B cell (primary cell): ENCODE results near the gene USP33. TPM values are rescaled to one million over a fixed set of nuclear protein-coding genes. Genes with fewer than 3 reads are reported as not detected.
"Not testable (repeated sequence)": the region's sequence is repeated elsewhere in the genome, so short reads cannot be mapped to it uniquely, and the experiment has no call there.

Experiments used
- ATAC-seq: fragments of 200-7000 bp; cut with Tn5 transposase; one replicate; pipeline ENCODE4 v1.10.0; 2021; ENCODE audit warnings: low read depth, mild to moderate bottlenecking, moderate number of reproducible peaks, moderate library complexity
- CTCF ChIA-PET: fragments of 350-600 bp; sonication (Branson Sonifier 250); formaldehyde crosslinking; loops from one replicate; lab custom pipeline; 2021; ENCODE audit warnings: antibody characterized with exemption, inconsistent platforms; lab: Charles Lee
- POLR2A ChIA-PET: fragments of 350-600 bp; sonication (Branson Sonifier 250); formaldehyde crosslinking; loops from one replicate; lab custom pipeline; 2021; ENCODE audit warnings: antibody characterized with exemption; lab: Charles Lee
- DNase-seq: peaks from one replicate; pipeline ENCODE4 v3.0.0; 2013
- H2AFZ ChIP-seq: 2 replicates; pipeline ENCODE4 v1.6.1; 2012; ENCODE audit warnings: mild to moderate bottlenecking, low read depth, low read length; ENCODE audit not compliant: insufficient read depth, poor library complexity, severe bottlenecking
- H3K27ac ChIP-seq, 2 donors: 1 replicate in 1 of 2; 2 replicates in 1 of 2; pipeline ENCODE4 v1.5.1; 2012 to 2013; ENCODE audit warnings: low read length in 2 of 2, mild to moderate bottlenecking in 2 of 2, moderate library complexity in 1 of 2
- H3K27me3 ChIP-seq, 4 experiments: fragments of 200-600 bp in 1 of 4; sonication (generic) in 1 of 4; replicated peaks in 1 of 4; 1 replicate in 2 of 4; 2 replicates in 2 of 4; pipeline versions ENCODE4 v1.6.1 to v1.7.0; 2013 to 2016; ENCODE audit warnings: low read length in 3 of 4, mild to moderate bottlenecking in 2 of 4, mixed read lengths in 1 of 4, moderate library complexity in 1 of 4; ENCODE audit not compliant: insufficient read depth in 4 of 4, control insufficient read depth in 3 of 4; ENCODE audit errors: control extremely low read depth in 1 of 4
- H3K36me3 ChIP-seq, 2 experiments: replicated peaks in 1 of 2; 1 replicate in 1 of 2; 2 replicates in 1 of 2; pipeline versions ENCODE4 v1.6.1 to v1.7.1; 2013; ENCODE audit warnings: low read length in 1 of 2; ENCODE audit not compliant: insufficient read depth in 2 of 2, control insufficient read depth in 1 of 2; ENCODE audit errors: control extremely low read depth in 1 of 2, extremely low read depth in 1 of 2
- H3K4me1 ChIP-seq, 2 donors: fragments of 200-600 bp in 1 of 2; sonication (generic) in 1 of 2; 1 replicate in 1 of 2; 2 replicates in 1 of 2; pipeline versions ENCODE4 v1.5.1 to v1.6.1; 2013 to 2017; ENCODE audit warnings: low read length in 2 of 2; ENCODE audit not compliant: control insufficient read depth in 2 of 2, insufficient read depth in 2 of 2
- H3K4me2 ChIP-seq: replicated peaks from 2 replicates; pipeline ENCODE3; 2012; ENCODE audit warnings: mild to moderate bottlenecking, low read depth, low read length; ENCODE audit not compliant: poor library complexity, severe bottlenecking
- H3K4me3 ChIP-seq, 5 experiments: fragments of 200-600 bp in 1 of 5; sonication (generic) in 1 of 5; 1 replicate in 3 of 5; 2 replicates in 2 of 5; pipeline versions ENCODE4 v1.5.1 to v1.7.0; 2011 to 2016; ENCODE audit warnings: low read length in 4 of 5, mild to moderate bottlenecking in 4 of 5, low read depth in 2 of 5, control low read depth in 1 of 5, moderate library complexity in 1 of 5; ENCODE audit not compliant: insufficient read depth in 1 of 5; ENCODE audit errors: control extremely low read depth in 1 of 5, extremely low read depth in 1 of 5
- H3K79me2 ChIP-seq: fragments of 200-600 bp; sonication (generic); one replicate; pipeline ENCODE4 v1.6.0; 2016; ENCODE audit warnings: low read length; ENCODE audit not compliant: control insufficient read depth, insufficient read depth
- H3K9ac ChIP-seq: fragments of 200-600 bp; sonication (generic); 2 replicates; pipeline ENCODE4 v1.6.1; 2017; ENCODE audit warnings: mild to moderate bottlenecking, low read length, moderate library complexity
- H3K9me3 ChIP-seq, 3 donors: one replicate each; pipeline versions ENCODE4 v1.6.1 to v1.7.1; 2013; ENCODE audit warnings: low read length in 2 of 3; ENCODE audit not compliant: control insufficient read depth in 2 of 3, insufficient read depth in 1 of 3; ENCODE audit errors: control extremely low read depth in 1 of 3
- H4K20me1 ChIP-seq: 2 replicates; pipeline ENCODE4 v1.6.0; 2012; ENCODE audit warnings: mild to moderate bottlenecking, low read length; ENCODE audit not compliant: insufficient read depth, control insufficient read depth, poor library complexity, severe bottlenecking
- H3K27ac Mint-ChIP-seq: one replicate; pipeline ENCODE4 v1.8.0; 2021; ENCODE audit warnings: mixed read lengths
- H3K27me3 Mint-ChIP-seq: one replicate; pipeline ENCODE4 v1.8.0; 2021; ENCODE audit warnings: mixed read lengths
- H3K4me1 Mint-ChIP-seq: one replicate; pipeline ENCODE4 v1.8.0; 2021; ENCODE audit warnings: mixed read lengths
- H3K4me3 Mint-ChIP-seq: one replicate; pipeline ENCODE4 v1.8.0; 2021; ENCODE audit warnings: mixed read lengths
- H3K9me3 Mint-ChIP-seq: one replicate; pipeline ENCODE4 v1.8.0; 2022; ENCODE audit warnings: mixed read lengths; ENCODE audit not compliant: insufficient read depth
- EZH2 ChIP-seq: IDR thresholded peaks from 2 replicates; pipeline ENCODE4 v1.6.1; 2012; ENCODE audit warnings: borderline replicate concordance, low read depth, mild to moderate bottlenecking, moderate library complexity, low read length; ENCODE audit not compliant: insufficient read depth, poor library complexity, severe bottlenecking
- WGBS: methylation state at CpG from one replicate; pipeline ENCODE4 v1.1.5; 2013; ENCODE audit warnings: missing lambda C conversion rate; ENCODE audit not compliant: insufficient coverage; 5-methylcytosine and 5-hydroxymethylcytosine counted together
- intact Hi-C: fragments of 100-400 bp; cut with micrococcal nuclease; formaldehyde crosslinking; loops from one replicate; pipeline ENCODE4 v1.10.0; 2022
- polyA plus RNA-seq: library from polyadenylated mRNA; depleted of rRNA; stranded (reverse); fragments of >200 nt; gene quantifications from 2 replicates; pipeline ENCODE4 v1.2.3, GENCODE V29; 2012
- total RNA-seq, 2 donors: library from RNA; stranded (reverse); fragments of 120-200 nt in 1 of 2; gene quantifications; 1 replicate in 1 of 2; 2 replicates in 1 of 2; pipeline versions ENCODE4 v1.2.3 to v1.2.4, GENCODE V29; 2013 to 2022
- TF ChIP-seq, protein P1 (sequence below): fragments of 200-600 bp; IDR thresholded peaks from one replicate; pipeline ENCODE4 v1.8.0; 2022; ENCODE audit warnings: antibody characterized with exemption, mild to moderate bottlenecking

The USP33 gene
- total and polyA plus RNA-seq, 2 donors (not counting 1 experiment from before 2014, with no cell fraction given): 24.8 to 83.4 TPM

DNA sequence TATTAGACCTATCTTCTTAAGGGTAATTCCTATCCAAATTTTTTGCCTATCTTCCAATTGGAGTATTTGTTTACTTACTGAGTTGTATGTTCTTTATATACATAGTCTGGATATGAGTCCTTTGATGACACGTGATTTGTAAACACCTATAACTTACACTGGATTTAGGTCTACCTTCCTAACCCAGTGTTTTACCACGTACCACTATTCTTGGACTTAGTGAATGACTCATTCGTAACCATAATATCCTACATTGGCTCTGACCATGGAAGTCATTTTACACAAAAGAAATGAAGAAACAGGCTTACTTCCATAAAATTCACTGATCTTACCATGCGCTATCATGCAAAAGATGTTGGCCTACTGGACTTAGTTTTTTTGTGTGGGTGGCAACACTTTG is 53.3 kb downstream of the USP33 start:
- Mint-ChIP-seq H3K4me1 (no peaks in the 10 kb centered on the region), H3K27ac (no peak overlapping the region), H3K4me3 (no peak overlapping the region), H3K9me3 (no peaks in the 10 kb centered on the region), H3K27me3 (no peaks in the 10 kb centered on the region)
- POLR2A ChIA-PET: no interaction called here
- no peak overlapping the region for H3K9ac ChIP-seq
- ATAC-seq (no peak), DNase-seq (no peak)
- no peaks in the 10 kb centered on the region for H3K27me3 ChIP-seq
- no peak for TF ChIP-seq EZH2
- TF ChIP-seq, protein P1, sequence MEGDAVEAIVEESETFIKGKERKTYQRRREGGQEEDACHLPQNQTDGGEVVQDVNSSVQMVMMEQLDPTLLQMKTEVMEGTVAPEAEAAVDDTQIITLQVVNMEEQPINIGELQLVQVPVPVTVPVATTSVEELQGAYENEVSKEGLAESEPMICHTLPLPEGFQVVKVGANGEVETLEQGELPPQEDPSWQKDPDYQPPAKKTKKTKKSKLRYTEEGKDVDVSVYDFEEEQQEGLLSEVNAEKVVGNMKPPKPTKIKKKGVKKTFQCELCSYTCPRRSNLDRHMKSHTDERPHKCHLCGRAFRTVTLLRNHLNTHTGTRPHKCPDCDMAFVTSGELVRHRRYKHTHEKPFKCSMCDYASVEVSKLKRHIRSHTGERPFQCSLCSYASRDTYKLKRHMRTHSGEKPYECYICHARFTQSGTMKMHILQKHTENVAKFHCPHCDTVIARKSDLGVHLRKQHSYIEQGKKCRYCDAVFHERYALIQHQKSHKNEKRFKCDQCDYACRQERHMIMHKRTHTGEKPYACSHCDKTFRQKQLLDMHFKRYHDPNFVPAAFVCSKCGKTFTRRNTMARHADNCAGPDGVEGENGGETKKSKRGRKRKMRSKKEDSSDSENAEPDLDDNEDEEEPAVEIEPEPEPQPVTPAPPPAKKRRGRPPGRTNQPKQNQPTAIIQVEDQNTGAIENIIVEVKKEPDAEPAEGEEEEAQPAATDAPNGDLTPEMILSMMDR: no peak
- H3K9me3 ChIP-seq: no peaks in the 10 kb centered on the region
- CTCF ChIA-PET: no interaction called here
- H3K36me3 ChIP-seq: peaks cover 15 to 40% of the 10 kb centered on the region in 2 experiments
- intact Hi-C loops: no loop called here
- no peaks in the 10 kb centered on the region for H4K20me1 ChIP-seq
- 93% methylated on average over 3 of the region's 4 CpGs for WGBS
- H3K79me2 ChIP-seq: no peaks in the 10 kb centered on the region
- no peak overlapping the region for H2AFZ ChIP-seq
- H3K27ac ChIP-seq: no peak overlapping the region
- no peak overlapping the region for H3K4me3 ChIP-seq
- H3K4me1 ChIP-seq: no peaks in the 10 kb centered on the region
- H3K4me2 ChIP-seq: no peak overlapping the region

- no peaks in the 10 kb centered on the region for H3K27me3 ChIP-seq
- no peaks in the 10 kb centered on the region for H3K27me3 Mint-ChIP-seq
- POLR2A ChIA-PET: no interaction called here
Measured at GRCh38 chr1:77704736-77705135, 54.9 kb downstream of the USP33 start.

GRCh38 chr1:77699673-77700072 is 60.0 kb downstream of the USP33 start:
- H3K4me1 Mint-ChIP-seq, H2AFZ ChIP-seq, H3K79me2 ChIP-seq, POLR2A ChIA-PET, H3K4me3 ChIP-seq, H3K27ac ChIP-seq, H3K9me3 Mint-ChIP-seq, H3K4me2 ChIP-seq, ATAC-seq, intact Hi-C loops, DNase-seq, H3K27me3 Mint-ChIP-seq, H3K9me3 ChIP-seq, H3K9ac ChIP-seq, CTCF ChIA-PET, H3K4me3 Mint-ChIP-seq, H3K27ac Mint-ChIP-seq, H3K27me3 ChIP-seq, H3K4me1 ChIP-seq, H4K20me1 ChIP-seq: not testable (repeated sequence)
- H3K36me3 ChIP-seq: peaks cover 0 to 14% of the 10 kb centered on the region in 2 experiments
- WGBS: no CpG with 5 or more reads among the region's 1 CpG

More at GRCh38 chr1:77704736-77705135, 54.9 kb downstream of the USP33 start:
- Histone ChIP-seq H3K27ac (no peak overlapping the region), H2AFZ (no peak overlapping the region), H3K79me2 (no peaks in the 10 kb centered on the region), H3K36me3 (peaks cover 11 to 29% of the 10 kb centered on the region in 2 experiments), H3K9ac (no peak overlapping the region), H4K20me1 (no peaks in the 10 kb centered on the region), H3K4me2 (no peak overlapping the region), H3K4me1 (no peaks in the 10 kb centered on the region), H3K9me3 (peaks cover 0 to 6% (median 0%) of the 10 kb centered on the region in 3 donors), H3K4me3 (no peak overlapping the region)
- intact Hi-C loops: no loop called here
- ATAC-seq (no peak), DNase-seq (no peak)
- H3K4me1 Mint-ChIP-seq: no peaks in the 10 kb centered on the region
- CTCF ChIA-PET: no interaction called here
- no peak overlapping the region for H3K27ac Mint-ChIP-seq
- WGBS: 86% methylated on average over 1 of the region's 2 CpGs
- no peak overlapping the region for H3K4me3 Mint-ChIP-seq
- no peak for TF ChIP-seq EZH2
- TF ChIP-seq, protein P1: no peak
- H3K9me3 Mint-ChIP-seq: peaks cover 2% of the 10 kb centered on the region
